GM19025 (cell line): Measurements from ENCODE around the gene PAPSS1.
A peak's percentile ranks its signal among the peaks of the same experiment; 100 is the strongest.
"Not testable (repeated sequence)": the region's sequence is repeated elsewhere in the genome, so short reads cannot be mapped to it uniquely, and the experiment has no call there.

Source experiments
- ATAC-seq: cut with Tn5 transposase; IDR thresholded peaks from one replicate; pipeline ENCODE4 v1.9.1; 2021; ENCODE audit warnings: mild to moderate bottlenecking, low read depth, moderate library complexity; ENCODE audit not compliant: unreplicated experiment

Gene PAPSS1

GRCh38 chr4:107726131-107726925 is 6.3 kb upstream of the PAPSS1 start:
- not testable (repeated sequence) for ATAC-seq

- no peak for ATAC-seq
Observed at GRCh38 chr4:107725281-107725859, 5.3 kb upstream of the PAPSS1 start.

GRCh38 chr4:107723331-107723730 is 3.3 kb upstream of the PAPSS1 start:
- not testable (repeated sequence) for ATAC-seq

GRCh38 chr4:107721436-107722100 is 1.5 kb upstream of the PAPSS1 start:
- ATAC-seq, result no peak

DNA sequence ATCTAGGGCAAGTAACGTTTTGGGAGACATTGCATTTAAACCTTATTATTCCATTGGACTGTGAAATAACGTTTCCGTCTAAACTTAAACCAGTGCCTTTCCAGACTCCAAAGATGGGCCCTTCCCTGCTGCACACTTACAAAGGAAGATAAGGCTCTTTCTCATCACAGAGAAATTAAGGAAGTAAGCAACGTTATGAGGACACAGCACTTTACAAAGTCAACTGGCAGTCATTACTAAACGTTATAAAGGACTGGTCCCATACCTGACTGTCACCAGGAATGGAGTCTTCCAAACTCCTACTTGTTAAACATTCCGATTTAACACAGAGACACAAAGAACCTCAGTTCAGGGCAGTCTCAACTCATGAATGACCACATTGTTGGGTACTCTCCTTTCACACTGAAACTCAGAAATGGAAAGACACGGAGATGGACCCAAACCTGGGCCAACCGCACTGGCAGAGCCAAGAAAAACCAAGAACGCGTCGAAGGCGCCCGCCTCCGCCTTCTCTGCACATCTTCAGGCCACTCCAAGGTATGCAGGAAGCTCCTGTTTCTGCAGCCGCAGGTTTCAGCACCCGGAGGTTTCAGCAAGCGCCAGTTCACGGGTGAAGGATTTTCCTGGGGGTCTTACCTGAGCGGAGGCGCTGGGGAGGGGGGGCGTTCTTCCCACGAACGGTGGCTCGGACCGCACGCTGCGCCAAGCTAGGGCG is 670 bp downstream of the PAPSS1 start:
- ATAC-seq, result no peak

GRCh38 chr4:107718351-107718965 is 1.6 kb downstream of the PAPSS1 start:
- ATAC-seq, result peak; percentile 10

DNA sequence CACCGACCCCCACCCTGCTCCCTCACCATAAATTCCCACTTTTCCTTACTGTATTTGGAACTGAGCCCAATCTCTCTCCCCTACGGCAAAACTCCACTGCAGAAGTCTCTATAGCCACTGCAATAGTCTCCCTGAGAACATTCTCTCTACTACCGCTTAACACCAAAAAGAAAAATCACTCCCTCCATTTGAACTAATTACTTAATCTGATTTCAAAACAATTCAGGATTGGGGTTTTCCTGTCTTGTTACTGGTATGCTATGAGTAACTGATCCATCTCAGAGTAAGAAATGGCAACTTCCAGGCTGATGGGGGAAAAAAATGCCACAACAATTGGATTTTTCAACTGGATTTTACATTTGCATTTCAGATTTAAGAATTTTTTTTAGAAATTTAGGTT is 5.8 kb downstream of the PAPSS1 start:
- no peak for ATAC-seq

DNA sequence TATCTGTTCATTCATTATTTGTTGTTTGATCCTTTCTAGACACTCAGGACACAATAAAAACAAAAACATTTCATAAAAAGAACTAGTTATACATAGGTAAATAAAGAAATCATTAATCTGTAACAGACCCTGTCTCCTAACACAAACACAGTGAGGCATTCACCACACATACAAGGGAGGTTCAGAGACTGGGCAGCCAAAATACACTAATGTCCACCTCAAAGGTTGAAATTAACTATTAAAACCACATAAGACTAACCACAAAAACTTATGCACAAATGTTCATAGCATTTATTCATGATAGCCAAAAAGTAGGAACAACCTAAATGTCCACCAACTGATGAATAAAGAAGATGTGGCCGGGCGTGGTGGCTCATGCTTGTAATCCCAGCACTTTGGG is 7.8 kb downstream of the PAPSS1 start:
- ATAC-seq, result no peak

- ATAC-seq, result no peak
Observed at GRCh38 chr4:107711831-107712230, 8.2 kb downstream of the PAPSS1 start.

DNA sequence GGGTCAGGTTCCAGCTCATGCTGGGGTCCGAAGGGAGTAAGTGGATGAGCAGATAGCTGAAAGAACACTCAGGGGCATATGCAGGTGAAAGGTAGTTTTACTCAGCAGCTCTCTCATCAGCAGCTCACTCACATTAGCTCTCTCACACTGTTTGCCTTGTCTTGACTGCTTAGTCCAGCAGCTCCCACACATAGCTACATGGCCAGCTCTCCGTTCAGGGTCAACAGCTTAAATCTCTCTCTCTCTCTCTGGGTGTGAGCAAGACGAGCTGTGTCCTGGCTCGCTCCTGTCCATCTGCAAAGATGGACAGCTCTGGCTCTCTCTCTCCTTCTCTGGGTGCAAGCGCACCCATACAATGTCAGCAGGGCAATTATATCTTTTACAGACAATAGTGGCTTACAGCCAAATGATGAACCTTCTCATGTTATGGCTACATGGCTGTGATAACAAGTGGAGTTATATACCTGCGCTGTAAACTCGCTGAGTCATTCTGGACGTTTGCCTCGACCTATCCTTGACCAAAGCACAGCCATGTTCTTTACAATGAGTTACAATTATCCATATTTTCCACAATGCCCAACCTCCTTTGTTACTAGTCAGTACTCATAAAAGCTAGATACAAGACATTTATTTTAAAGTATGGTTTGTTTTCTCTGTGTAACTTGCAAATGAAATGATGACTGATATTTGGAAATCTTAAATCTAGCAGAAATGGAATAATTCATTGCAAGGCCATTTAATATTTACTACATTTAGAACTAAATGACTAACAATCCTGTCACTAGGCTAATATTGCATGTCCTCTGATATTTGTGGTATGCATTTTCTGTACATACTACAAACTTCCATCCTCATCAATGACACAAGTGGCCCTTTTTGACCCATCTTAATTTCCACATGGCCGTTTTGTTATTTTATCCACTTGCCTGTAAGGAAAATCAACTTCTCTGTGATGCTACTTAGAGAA is 9.3 kb downstream of the PAPSS1 start:
- no peak for ATAC-seq

DNA sequence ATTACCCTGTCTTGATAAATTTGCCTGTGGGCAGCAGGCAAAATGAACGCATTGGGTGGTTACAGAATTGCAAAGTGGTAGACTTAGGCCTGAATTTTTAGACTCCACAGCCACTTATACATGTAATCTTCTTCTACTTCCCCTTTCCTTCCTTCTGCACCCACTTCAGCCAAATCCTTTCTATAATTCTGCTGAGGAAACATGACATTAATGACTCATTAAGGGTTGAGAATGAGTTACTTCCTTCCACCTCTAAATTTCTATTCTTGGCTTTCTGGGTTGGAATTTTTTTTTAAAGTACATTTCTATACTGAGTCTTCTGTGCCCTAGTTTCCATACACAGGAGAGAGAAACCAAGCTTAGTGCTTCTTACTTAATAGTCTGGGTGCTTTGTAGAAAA is 10.1 kb downstream of the PAPSS1 start:
- no peak for ATAC-seq

DNA sequence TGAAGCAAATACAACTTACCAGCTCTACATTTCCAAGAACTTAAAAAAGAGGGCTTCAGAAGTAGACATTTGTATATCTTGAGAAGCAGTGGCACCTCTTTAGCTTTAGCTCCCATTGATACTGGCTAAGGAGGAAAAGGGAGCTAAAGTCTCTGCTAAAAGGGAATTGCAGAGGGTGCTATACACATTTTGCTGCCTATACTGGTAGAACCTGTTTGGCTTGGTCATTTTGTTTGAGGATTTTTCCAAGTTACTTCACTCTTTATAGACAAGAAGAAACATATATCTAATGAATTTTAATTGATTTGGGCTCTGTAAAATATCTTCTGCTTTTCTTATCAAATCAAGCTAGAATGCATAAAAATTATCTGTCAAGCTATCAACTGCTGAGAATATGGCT is 11.8 kb downstream of the PAPSS1 start:
- ATAC-seq, result no peak

- no peak for ATAC-seq
Observed at GRCh38 chr4:107705742-107706556, 14.1 kb downstream of the PAPSS1 start.

GRCh38 chr4:107701565-107701964 is 18.5 kb downstream of the PAPSS1 start:
- ATAC-seq, result no peak

GRCh38 chr4:107699466-107700206 is 20.4 kb downstream of the PAPSS1 start:
- ATAC-seq, result no peak

DNA sequence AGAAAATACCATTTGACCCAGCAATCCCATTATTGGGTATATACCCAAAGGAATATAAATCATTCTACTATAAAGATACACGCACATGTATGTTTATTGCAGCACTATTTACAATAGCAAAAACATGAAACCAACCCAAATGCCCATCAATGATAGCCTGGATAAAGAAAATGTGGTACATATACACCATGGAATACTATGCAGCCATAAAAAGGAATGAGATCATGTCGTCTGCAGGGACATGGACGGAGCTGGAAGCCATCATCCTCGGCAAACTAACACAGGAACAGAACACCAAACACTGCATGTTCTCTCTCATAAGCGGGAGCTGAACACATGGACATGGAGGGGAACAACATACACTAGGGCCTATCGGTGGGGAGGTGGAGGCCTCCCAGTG is 23.8 kb downstream of the PAPSS1 start:
- ATAC-seq, result not testable (repeated sequence)

- no peak for ATAC-seq
Observed at GRCh38 chr4:107693132-107693531, 26.9 kb downstream of the PAPSS1 start.

DNA sequence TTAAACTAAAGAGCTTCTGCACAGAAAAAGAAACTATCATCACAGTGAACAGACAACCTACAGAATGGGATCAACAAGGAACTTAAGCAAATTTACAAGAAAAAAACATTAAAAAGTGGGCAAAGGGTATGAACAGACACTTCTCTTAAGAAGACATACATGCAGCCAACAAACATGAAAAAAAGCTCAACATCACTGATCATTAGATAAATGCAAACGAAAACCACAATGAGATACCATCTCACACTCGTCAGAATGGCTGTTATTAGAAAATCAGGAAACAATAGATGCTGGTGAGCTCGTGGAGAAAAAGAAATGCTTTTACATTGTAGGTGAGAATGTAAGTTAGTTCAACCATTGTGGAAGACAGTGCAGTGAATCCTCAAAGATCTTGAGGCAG is 27.8 kb downstream of the PAPSS1 start:
- no peak for ATAC-seq
